ENCODE results near the gene TMEM205.
A peak's percentile ranks its signal among the peaks of the same experiment; 100 is the strongest.

Gene TMEM205

GRCh38 chr19:11330127-11330526 lies 15.9 kb downstream of the TMEM205 start:
- no peaks in the 10 kb centered on the region for H3K9me2 ChIP-seq (replicated peaks; ENCODE audit: control insufficient read depth, low read length)
- no peaks in the 10 kb centered on the region for H3K9me3 ChIP-seq (ENCODE audit: control insufficient read depth, insufficient read depth, low read length)
- no peaks in the 10 kb centered on the region for H3K27me3 ChIP-seq (ENCODE audit: control insufficient read depth, low read length)
- peaks cover under 1% of the 10 kb centered on the region for H3K4me1 ChIP-seq (ENCODE audit: control insufficient read depth, low read length)
- no peak for TF ChIP-seq EZH2phosphoT487 (IDR thresholded peaks at IDR 0.05; ENCODE audit: borderline replicate concordance, low read length)
- TF ChIP-seq, protein P1, sequence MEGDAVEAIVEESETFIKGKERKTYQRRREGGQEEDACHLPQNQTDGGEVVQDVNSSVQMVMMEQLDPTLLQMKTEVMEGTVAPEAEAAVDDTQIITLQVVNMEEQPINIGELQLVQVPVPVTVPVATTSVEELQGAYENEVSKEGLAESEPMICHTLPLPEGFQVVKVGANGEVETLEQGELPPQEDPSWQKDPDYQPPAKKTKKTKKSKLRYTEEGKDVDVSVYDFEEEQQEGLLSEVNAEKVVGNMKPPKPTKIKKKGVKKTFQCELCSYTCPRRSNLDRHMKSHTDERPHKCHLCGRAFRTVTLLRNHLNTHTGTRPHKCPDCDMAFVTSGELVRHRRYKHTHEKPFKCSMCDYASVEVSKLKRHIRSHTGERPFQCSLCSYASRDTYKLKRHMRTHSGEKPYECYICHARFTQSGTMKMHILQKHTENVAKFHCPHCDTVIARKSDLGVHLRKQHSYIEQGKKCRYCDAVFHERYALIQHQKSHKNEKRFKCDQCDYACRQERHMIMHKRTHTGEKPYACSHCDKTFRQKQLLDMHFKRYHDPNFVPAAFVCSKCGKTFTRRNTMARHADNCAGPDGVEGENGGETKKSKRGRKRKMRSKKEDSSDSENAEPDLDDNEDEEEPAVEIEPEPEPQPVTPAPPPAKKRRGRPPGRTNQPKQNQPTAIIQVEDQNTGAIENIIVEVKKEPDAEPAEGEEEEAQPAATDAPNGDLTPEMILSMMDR (IDR thresholded peaks at IDR 0.05; ENCODE audit: low read depth, low read length, poor library complexity, severe bottlenecking): no peak
- no peaks in the 10 kb centered on the region for H3K79me2 ChIP-seq (ENCODE audit: control insufficient read depth, low read length)
- H3F3A ChIP-seq (ENCODE audit: control insufficient read depth, insufficient read depth): no peaks in the 10 kb centered on the region
- no peak overlapping the region for H3K4me3 ChIP-seq (ENCODE audit: low read length)
- no peak overlapping the region for H3K27ac ChIP-seq (ENCODE audit: low read depth, low read length)
- H3K36me3 ChIP-seq (ENCODE audit: control insufficient read depth, low read length): peaks cover 1% of the 10 kb centered on the region
- no peak overlapping the region for H3K4me2 ChIP-seq (ENCODE audit: low read length)
- no peaks in the 10 kb centered on the region for H4K20me1 ChIP-seq (ENCODE audit: control insufficient read depth, insufficient read depth, low read depth, low read length)

DNA sequence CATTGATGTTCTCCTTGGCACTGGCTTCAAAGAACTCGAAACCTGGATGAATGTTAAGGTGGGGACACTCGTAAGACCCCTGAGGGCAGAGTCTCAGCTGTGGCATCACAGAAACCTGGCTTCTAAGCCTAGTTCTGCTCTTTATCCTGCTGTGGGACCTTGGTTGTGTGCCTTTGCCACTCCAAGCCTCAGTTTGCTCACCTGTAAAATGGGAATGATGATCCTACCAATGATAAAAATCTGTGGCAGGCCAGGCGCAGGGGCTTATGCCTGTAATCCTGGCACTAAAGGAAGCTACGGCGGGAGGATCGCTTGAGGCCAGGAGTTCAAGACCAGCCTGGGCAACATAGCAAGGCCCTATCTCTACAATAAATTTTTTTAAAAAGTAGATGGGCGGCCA lies 20.5 kb downstream of the TMEM205 start:
- Histone ChIP-seq H3K79me2 (ENCODE audit: control insufficient read depth, low read length) (peaks cover 11% of the 10 kb centered on the region), H3K4me2 (ENCODE audit: low read length) (no peak overlapping the region), H3K9me2 (replicated peaks; ENCODE audit: control insufficient read depth, low read length) (no peaks in the 10 kb centered on the region), H3K9me3 (ENCODE audit: control insufficient read depth, insufficient read depth, low read length) (no peaks in the 10 kb centered on the region), H3K27me3 (ENCODE audit: control insufficient read depth, low read length) (no peaks in the 10 kb centered on the region), H3K27ac (ENCODE audit: low read depth, low read length) (no peak overlapping the region), H3K4me1 (ENCODE audit: control insufficient read depth, low read length) (peaks cover 46% of the 10 kb centered on the region), H3K4me3 (ENCODE audit: low read length) (no peak overlapping the region), H3K36me3 (ENCODE audit: control insufficient read depth, low read length) (no peaks in the 10 kb centered on the region), H4K20me1 (ENCODE audit: control insufficient read depth, insufficient read depth, low read depth, low read length) (no peaks in the 10 kb centered on the region), H3F3A (ENCODE audit: control insufficient read depth, insufficient read depth) (peaks cover 10% of the 10 kb centered on the region; the same call in 1 of the 2 replicates)
- TF ChIP-seq EZH2phosphoT487 (IDR thresholded peaks at IDR 0.05; ENCODE audit: borderline replicate concordance, low read length): no peak
- TF ChIP-seq, protein P1 (IDR thresholded peaks at IDR 0.05; ENCODE audit: low read depth, low read length, poor library complexity, severe bottlenecking): no peak

GRCh38 chr19:11324748-11325389 lies 21.2 kb downstream of the TMEM205 start:
- TF ChIP-seq, protein P1 (IDR thresholded peaks at IDR 0.05; ENCODE audit: low read depth, low read length, poor library complexity, severe bottlenecking): no peak
- TF ChIP-seq EZH2phosphoT487 (IDR thresholded peaks at IDR 0.05; ENCODE audit: borderline replicate concordance, low read length): no peak
- Histone ChIP-seq H3K4me3 (ENCODE audit: low read length) (peak overlapping the region; percentile 64), H3K27ac (ENCODE audit: low read depth, low read length) (peak overlapping the region; percentile 76), H3K36me3 (ENCODE audit: control insufficient read depth, low read length) (no peaks in the 10 kb centered on the region), H3K79me2 (ENCODE audit: control insufficient read depth, low read length) (peaks cover 17% of the 10 kb centered on the region), H4K20me1 (ENCODE audit: control insufficient read depth, insufficient read depth, low read depth, low read length) (no peaks in the 10 kb centered on the region), H3K27me3 (ENCODE audit: control insufficient read depth, low read length) (no peaks in the 10 kb centered on the region), H3K9me3 (ENCODE audit: control insufficient read depth, insufficient read depth, low read length) (no peaks in the 10 kb centered on the region), H3K9me2 (replicated peaks; ENCODE audit: control insufficient read depth, low read length) (no peaks in the 10 kb centered on the region), H3K4me1 (ENCODE audit: control insufficient read depth, low read length) (peaks cover 52% of the 10 kb centered on the region), H3K4me2 (ENCODE audit: low read length) (peak overlapping the region; percentile 93), H3F3A (ENCODE audit: control insufficient read depth, insufficient read depth) (peaks cover 10% of the 10 kb centered on the region; the same call in 1 of the 2 replicates)
